ENCODE measurements around the gene NRIP3. TPM values are rescaled to one million over a fixed set of nuclear protein-coding genes. Genes with fewer than 3 reads are reported as not detected.

Gene NRIP3
- total RNA-seq = 0.87 TPM
- long read RNA-seq, transcript NRIP3-201 (7 exons, 3,809 nt) = major isoform, 8 of 9 reads
- long read RNA-seq, partial matches to known transcripts = 0 of 9 reads
- long read RNA-seq, other reads (novel, unspliced or antisense) = 0 of 9 reads

GRCh38 chr11:9003573-9004182 is at the start of gene NRIP3:
Gene NRIP3, minus strand, starts transcription at chr11:9004001. Its CDS starts 66 bp downstream, at chr11:9003935.
- peak; percentile 93 for DNase-seq (ENCODE audit: low spot score)

DNA sequence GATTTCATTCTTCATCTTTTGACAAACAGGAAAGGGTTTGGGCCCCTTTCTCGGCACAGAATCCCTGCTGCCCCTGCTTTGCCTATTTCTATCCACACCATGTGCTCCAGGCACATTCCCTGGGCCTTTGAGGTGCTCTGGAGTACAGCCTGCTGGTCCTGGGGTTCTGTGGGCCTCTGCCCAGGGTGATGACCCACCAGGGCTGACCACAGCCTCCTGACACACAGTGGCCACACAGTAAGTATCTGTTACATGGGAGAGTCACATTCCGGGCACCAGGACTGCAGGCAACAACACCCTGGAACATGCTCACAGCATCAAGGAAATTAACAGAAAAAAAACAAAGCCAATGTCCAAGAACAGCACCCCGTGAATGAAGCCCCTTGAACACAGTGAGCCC is 48.5 kb upstream of the NRIP3 start:
- no peak for DNase-seq (ENCODE audit: low spot score)

DNA sequence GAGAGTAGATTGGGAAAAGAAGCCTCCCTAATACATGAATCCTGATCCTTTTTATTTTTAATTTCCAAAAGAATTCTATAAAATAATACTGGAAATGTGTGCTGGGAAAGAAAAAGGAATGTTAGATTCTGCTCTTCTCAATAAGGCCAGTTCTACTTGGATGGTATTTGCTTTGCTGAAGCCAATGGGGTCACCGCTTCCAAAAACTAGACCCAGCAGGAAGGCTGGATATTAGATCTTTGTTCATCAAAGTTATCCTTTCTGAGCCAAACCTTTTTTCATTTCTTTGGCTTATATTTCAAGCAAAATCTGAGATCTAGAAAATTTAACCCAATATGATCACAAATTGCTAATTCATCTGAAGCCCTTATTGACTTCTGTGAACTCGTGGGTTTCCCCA is 46.2 kb upstream of the NRIP3 start:
- no peak for DNase-seq (ENCODE audit: low spot score)

GRCh38 chr11:9047964-9048523 is 44.2 kb upstream of the NRIP3 start:
- DNase-seq (ENCODE audit: low spot score) = no peak

- no peak for DNase-seq (ENCODE audit: low spot score)
Measured at GRCh38 chr11:9046481-9046880, 42.7 kb upstream of the NRIP3 start.

DNA sequence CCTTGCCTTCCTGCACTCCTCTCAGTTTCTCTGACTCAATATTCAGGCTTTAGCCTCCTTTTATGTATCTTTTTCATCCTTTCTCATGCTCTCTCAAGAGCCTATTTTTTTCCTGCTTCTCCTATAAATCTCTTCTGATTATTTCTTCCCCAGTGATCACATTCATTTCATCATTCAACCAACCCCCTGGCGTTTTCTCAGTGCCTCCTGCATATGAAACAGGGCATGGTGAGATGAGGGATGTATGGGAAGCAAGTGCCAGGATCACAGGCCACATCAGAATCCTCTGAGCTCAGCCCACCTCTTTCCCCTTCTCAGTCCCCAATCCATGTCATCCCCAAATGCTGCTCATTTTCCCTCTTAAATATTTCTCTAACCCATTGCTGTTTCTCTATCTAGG is 38.7 kb upstream of the NRIP3 start:
- DNase-seq (ENCODE audit: low spot score) = no peak

DNA sequence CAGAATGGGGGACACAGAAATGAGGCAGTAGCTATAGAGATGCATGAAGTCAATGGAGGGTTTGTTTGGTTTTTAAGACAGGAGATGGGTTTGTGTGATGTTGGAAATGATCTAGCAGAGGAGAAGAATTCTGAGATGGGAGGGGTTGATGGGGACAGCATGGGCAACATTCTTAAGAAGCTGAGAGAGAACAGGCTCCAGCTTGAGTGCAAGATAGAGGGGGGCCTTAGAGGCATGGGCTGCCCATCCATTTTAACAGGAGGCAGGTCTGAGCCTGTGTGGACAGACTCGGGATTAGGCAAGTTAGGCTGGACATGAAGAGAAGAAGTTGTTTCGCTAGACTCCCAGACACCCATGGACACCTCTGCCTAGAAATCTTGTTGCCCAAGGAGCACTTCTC is 37.9 kb upstream of the NRIP3 start:
- DNase-seq (ENCODE audit: low spot score) = no peak

- no peak for DNase-seq (ENCODE audit: low spot score)
Measured at GRCh38 chr11:9040410-9040809, 36.6 kb upstream of the NRIP3 start.

DNA sequence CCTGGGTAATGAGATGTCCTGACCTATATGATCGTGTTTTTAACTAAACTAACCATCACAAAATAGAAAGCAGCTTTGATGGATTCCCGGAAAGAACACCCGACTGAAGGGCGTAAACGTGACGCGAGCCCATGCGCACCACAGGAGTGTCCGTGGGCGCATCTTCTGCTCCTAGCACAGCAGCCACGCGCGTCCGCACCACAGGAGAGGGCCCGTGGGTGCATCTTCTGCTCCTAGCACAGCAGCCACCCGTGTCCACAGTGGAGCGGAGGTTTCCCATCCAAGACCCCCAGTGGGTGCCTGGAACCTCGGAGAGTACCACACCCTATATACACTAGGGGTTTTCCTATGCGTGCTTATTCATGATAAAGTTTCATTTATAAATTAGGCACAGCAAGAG is 36.1 kb upstream of the NRIP3 start:
- DNase-seq (ENCODE audit: low spot score) = no peak

DNA sequence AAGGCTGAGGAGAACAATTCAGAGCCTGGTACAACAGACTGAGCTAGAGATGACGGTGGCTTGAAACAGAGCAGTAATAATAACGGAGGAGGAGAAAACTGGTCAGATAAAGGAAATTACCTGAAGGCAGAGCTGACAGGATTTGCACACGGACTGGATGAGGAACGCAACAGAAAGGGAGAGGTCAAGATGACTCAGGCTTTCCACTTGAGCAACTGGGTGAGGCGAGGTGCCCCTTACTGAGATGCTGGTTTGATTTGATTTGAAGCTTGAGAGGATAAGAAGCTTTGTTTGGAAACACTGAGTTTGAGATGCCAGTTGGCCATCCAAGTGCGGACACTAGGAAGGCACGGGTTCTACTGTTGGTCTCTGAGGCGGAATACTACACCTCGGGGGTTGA is 35.4 kb upstream of the NRIP3 start:
- no peak for DNase-seq (ENCODE audit: low spot score)

- DNase-seq (ENCODE audit: low spot score) = no peak
Measured at GRCh38 chr11:9038541-9038940, 34.7 kb upstream of the NRIP3 start.

DNA sequence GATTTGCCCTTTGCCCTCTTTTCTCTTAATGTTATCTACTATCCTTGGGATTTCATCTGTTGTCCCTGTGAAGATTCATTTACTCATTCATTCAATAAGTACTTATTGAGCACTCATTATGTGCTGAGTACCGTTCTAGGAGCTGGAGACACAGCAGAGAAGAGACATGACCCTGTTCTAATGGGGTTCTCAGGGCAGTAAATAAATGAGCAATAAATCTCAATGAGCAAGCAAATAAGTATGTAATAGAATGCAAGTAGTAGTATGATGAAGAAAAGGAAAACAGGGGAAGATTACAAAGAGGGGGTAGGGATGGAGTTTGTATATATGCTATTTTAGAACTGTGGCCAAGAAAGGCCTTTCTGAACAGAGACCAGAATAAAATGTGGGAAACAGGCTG is 34.2 kb upstream of the NRIP3 start:
- DNase-seq (ENCODE audit: low spot score) = no peak

- no peak for DNase-seq (ENCODE audit: low spot score)
Measured at GRCh38 chr11:9037046-9037780, 33.4 kb upstream of the NRIP3 start.

DNA sequence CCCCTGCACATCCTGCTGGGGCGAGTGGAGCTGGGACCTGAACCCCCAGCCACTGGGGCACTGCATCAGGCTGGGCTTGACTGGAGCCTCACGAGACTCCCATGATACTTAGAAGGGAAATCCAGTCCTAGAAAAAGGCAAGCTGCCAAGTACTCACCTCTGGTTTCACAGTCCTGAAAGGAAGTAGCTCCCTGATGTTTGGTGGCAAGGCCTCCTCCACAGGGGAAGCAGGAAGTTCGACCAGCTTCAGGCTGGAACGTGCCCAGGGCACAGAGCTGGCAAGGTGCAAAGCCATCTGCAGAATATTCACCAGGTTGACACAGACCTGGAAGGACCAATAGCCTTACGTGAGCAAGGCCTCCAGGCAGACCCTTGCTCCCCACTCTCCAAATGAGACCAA is 26.8 kb upstream of the NRIP3 start:
- no peak for DNase-seq (ENCODE audit: low spot score)

- DNase-seq (ENCODE audit: low spot score) = no peak
Measured at GRCh38 chr11:9029422-9029821, 25.6 kb upstream of the NRIP3 start.

- DNase-seq (ENCODE audit: low spot score) = no peak
Measured at GRCh38 chr11:9028581-9028980, 24.8 kb upstream of the NRIP3 start.

- no peak for DNase-seq (ENCODE audit: low spot score)
Measured at GRCh38 chr11:9025101-9025850, 21.5 kb upstream of the NRIP3 start.

DNA sequence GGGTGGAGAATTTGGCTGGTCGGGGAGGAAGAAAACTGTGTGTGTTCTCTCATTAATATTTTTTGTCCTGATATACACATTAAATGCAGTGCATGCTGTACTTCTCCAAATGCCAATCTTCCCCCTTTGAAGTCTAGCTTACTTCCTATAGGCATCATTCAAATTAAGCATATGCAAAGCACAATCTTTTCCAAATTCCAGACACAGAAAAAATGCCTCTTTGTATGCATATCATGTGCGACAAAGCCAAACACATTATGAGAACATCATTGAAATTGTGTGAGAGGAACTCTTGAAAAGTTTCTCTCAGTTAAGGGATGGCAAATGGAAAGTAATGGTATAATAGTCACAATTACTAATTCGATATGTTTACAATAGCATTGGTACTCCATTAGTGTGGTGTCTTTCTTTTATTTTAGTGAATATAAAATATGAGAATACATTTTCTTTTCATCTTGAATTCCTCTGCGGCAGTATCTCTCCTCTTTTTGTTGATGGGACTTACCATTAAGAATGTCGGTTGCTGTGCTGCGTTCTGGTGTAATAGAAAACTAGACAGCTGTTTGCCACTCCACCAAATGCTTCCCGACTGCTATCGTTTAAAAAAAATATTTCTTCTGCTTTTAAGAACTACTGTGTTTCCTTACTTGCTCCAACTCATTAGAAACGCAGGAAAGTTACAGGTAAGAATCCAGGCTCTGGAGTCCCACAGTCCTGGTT is 19.3 kb upstream of the NRIP3 start:
- no peak for DNase-seq (ENCODE audit: low spot score)

GRCh38 chr11:9020916-9021315 is 17.1 kb upstream of the NRIP3 start:
- no peak for DNase-seq (ENCODE audit: low spot score)

- DNase-seq (ENCODE audit: low spot score) = no peak
Measured at GRCh38 chr11:9019861-9020260, 16.1 kb upstream of the NRIP3 start.

- DNase-seq (ENCODE audit: low spot score) = no peak
Measured at GRCh38 chr11:9017773-9018172, 14.0 kb upstream of the NRIP3 start.

Measured in mesenteric fat pad (tissue), 1 donor.